ENCODE measurements around the gene EPHB2.

The EPHB2 gene

DNA sequence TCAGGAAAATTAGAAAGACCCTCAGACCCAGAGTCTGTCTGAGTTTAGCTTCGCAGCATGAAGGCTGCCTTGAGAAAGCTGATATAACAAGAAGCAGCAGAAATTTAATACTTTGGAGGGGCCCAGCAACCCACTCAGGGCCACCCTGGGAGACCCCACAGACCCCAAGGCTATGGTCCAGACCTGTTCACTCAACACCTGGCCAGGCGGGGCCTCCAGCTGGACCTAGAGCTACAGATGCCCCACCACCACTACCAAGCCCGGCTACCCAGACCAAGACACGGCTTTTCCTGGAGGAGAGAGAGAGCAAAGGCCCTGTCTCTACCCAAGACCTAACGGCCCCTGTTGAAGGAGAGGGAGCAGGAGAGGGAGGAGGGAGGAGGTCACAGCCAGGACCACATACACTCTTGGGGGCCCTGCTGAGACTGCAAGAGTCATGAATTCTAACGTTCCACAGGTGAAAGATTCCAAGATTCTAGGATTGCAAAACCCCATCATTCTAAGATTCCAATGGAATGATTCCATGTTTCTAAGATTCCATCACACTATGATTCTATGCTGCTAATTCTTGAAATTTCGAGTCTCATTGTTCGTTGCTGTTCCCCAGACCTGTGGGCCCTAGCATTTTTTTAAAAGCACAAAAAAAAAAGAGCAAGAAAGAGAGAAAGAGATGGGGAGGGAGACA is 208.8 kb downstream of the EPHB2 start:
- H3K9ac ChIP-seq (ENCODE audit: low read length): no peak overlapping the region
- no peak overlapping the region for H3K27ac ChIP-seq (ENCODE audit: low read depth, low read length)
- no peaks in the 10 kb centered on the region for H3K36me3 ChIP-seq (ENCODE audit: control insufficient read depth, insufficient read depth, low read length)
- H3K4me3 ChIP-seq (ENCODE audit: low read depth, low read length): no peak overlapping the region
- H3K27me3 ChIP-seq (ENCODE audit: control insufficient read depth, insufficient read depth, low read length): no peaks in the 10 kb centered on the region
- no peaks in the 10 kb centered on the region for H3K4me1 ChIP-seq (ENCODE audit: control insufficient read depth, insufficient read depth, low read length)
- no peaks in the 10 kb centered on the region for H3K9me3 ChIP-seq (ENCODE audit: control insufficient read depth, insufficient read depth, low read depth, low read length)

DNA sequence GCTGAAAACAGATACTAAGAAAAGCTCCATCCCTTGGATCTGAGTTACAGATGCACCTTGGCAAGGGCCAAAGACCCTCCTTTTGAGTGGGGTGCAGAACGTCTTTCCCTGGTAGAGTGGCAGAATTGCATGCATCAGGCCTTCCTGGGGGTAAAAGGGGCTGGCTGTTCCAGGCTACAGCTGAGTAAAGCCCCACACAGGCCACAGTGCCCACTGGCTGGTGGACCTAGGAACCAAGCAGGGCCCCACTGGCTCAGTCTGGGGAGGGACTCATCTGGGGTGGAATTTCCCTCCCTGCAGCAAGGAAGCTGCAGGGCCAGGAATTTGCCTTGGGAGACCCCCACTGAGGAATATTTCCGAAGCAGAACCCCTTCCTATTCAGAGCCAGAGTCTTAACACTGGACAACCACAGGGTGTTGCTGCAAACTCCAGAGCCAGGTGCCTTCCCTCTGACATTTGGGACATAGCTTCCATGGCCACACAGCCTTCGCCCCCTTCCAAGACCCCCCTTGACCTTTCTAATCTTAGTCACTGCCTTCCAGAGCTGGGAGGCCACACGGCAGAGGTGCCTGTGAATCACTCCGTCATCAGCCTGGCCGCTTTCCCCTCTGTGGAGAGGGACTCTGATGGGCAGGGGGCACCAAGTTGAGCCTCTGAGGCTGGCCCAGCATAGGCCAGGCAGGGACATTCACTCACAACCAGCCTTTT is 209.5 kb downstream of the EPHB2 start:
- H3K9me3 ChIP-seq (ENCODE audit: control insufficient read depth, insufficient read depth, low read depth, low read length): no peaks in the 10 kb centered on the region
- H3K4me1 ChIP-seq (ENCODE audit: control insufficient read depth, insufficient read depth, low read length): no peaks in the 10 kb centered on the region
- no peaks in the 10 kb centered on the region for H3K36me3 ChIP-seq (ENCODE audit: control insufficient read depth, insufficient read depth, low read length)
- no peak overlapping the region for H3K9ac ChIP-seq (ENCODE audit: low read length)
- no peak overlapping the region for H3K27ac ChIP-seq (ENCODE audit: low read depth, low read length)
- no peaks in the 10 kb centered on the region for H3K27me3 ChIP-seq (ENCODE audit: control insufficient read depth, insufficient read depth, low read length)
- H3K4me3 ChIP-seq (ENCODE audit: low read depth, low read length): no peak overlapping the region

DNA sequence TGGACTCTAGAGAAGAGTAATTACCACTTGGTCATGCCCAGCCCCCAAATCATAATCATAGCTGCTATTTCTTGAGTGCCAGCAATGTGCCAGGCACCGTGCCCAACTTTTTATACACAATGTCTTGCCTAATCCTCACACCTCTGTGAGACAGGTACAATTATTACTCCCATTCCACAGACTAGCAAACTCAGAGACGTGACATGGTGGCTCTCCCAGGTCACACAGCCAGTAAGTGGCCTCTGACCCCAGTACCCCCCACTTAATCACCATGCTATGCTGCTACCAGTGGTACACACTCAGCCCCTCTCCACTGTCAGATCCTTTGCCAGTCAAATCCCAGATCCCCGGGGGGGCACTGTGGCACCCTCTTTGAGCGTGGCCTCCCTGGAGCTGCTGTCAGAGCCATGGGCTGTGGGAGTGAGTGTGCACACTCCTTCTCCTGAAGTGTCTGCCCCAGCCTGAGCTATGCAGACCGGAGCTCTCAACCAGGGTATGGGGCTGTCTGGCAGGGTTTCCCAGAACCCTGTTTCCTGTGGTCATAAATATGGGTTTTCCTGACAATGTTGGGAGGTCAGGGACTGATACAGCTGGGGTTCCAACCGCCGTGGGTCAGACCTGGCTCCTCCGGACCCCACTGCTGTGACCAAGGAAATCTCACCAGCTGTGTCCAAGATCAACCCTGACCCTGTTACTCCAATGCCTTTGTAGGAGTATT is 210.3 kb downstream of the EPHB2 start:
- H3K36me3 ChIP-seq (ENCODE audit: control insufficient read depth, insufficient read depth, low read length): no peaks in the 10 kb centered on the region
- no peaks in the 10 kb centered on the region for H3K9me3 ChIP-seq (ENCODE audit: control insufficient read depth, insufficient read depth, low read depth, low read length)
- no peak overlapping the region for H3K27ac ChIP-seq (ENCODE audit: low read depth, low read length)
- no peaks in the 10 kb centered on the region for H3K27me3 ChIP-seq (ENCODE audit: control insufficient read depth, insufficient read depth, low read length)
- H3K4me3 ChIP-seq (ENCODE audit: low read depth, low read length): no peak overlapping the region
- no peak overlapping the region for H3K9ac ChIP-seq (ENCODE audit: low read length)
- H3K4me1 ChIP-seq (ENCODE audit: control insufficient read depth, insufficient read depth, low read length): no peaks in the 10 kb centered on the region

DNA sequence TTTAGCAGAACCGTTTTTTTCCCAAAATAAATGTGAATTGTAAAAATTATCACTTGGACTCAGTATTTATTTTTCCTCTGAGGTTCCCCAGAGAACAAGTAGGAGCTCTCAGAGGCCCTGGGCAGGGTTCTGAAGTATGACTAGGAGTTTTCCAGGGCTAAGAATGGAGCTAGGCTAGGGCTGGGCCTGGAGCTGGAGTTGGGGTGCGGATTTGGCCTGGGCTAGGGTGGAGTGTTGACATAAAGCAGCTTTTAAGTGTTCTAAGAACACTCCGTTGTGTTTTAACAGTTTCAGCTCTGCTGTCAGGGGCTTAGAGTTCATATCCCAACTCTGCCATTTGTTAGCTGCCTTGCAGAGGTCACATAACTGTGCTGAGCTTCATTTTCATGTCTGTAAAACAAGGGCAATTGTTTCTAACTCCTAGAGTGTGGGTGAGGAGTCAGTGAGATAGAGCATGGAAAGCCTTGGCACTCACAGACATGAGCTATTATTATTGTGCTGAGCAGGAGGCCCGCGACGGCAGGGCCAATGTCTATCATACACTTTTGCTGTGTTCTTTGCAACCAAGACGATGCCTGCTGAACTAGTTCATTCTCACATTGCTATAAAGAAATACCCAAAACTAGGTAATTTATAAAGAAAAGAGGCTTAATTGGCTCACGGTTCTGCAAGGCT is 210.9 kb downstream of the EPHB2 start:
- Histone ChIP-seq H3K9ac (ENCODE audit: low read length) (no peak overlapping the region), H3K4me1 (ENCODE audit: control insufficient read depth, insufficient read depth, low read length) (no peaks in the 10 kb centered on the region), H3K36me3 (ENCODE audit: control insufficient read depth, insufficient read depth, low read length) (no peaks in the 10 kb centered on the region), H3K9me3 (ENCODE audit: control insufficient read depth, insufficient read depth, low read depth, low read length) (no peaks in the 10 kb centered on the region), H3K27me3 (ENCODE audit: control insufficient read depth, insufficient read depth, low read length) (no peaks in the 10 kb centered on the region), H3K27ac (ENCODE audit: low read depth, low read length) (no peak overlapping the region), H3K4me3 (ENCODE audit: low read depth, low read length) (no peak overlapping the region)

DNA sequence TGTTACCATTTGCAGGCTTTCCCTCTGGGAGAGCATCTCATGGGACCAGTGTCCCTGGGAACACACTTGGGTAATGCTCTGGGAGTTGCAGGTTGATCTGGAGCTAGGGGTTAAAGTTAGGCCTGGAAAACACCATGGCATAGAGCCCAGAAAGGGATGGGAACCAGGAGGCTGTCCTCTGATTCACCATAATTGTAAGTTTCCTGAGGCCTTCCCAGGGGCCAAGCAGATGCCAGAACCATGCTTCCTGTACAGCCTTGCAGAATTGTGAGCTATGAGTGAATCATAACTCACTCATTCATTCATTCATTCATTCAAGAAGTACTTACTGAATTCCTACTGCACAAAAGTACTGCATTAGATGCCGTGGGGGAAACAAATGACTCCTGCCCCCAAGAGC is 212.0 kb downstream of the EPHB2 start:
- no peak overlapping the region for H3K4me3 ChIP-seq (ENCODE audit: low read depth, low read length)
- H3K9ac ChIP-seq (ENCODE audit: low read length): no peak overlapping the region
- no peaks in the 10 kb centered on the region for H3K9me3 ChIP-seq (ENCODE audit: control insufficient read depth, insufficient read depth, low read depth, low read length)
- no peaks in the 10 kb centered on the region for H3K27me3 ChIP-seq (ENCODE audit: control insufficient read depth, insufficient read depth, low read length)
- H3K36me3 ChIP-seq (ENCODE audit: control insufficient read depth, insufficient read depth, low read length): no peaks in the 10 kb centered on the region
- H3K27ac ChIP-seq (ENCODE audit: low read depth, low read length): no peak overlapping the region
- H3K4me1 ChIP-seq (ENCODE audit: control insufficient read depth, insufficient read depth, low read length): no peaks in the 10 kb centered on the region

DNA sequence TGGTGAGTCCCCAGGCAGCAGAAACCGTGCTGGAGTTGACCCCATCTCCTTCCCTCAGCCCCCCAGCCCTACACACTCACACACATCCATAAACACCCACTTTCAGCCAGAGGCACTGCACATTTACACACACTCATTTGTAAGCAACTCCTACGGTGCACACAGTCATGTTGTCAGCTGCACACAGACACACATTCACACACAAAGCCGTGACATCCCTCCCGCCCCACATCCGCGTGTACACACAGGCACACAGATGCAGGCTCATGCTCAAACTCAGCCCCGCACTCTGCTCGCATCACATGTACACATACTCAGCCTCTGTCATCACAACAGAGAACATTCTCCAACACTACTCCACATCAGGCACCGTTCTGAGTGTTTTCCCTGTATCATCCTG is 214.5 kb downstream of the EPHB2 start:
- Histone ChIP-seq H3K4me3 (ENCODE audit: low read depth, low read length) (no peak overlapping the region), H3K27ac (ENCODE audit: low read depth, low read length) (no peak overlapping the region), H3K9me3 (ENCODE audit: control insufficient read depth, insufficient read depth, low read depth, low read length) (no peaks in the 10 kb centered on the region), H3K9ac (ENCODE audit: low read length) (no peak overlapping the region), H3K36me3 (ENCODE audit: control insufficient read depth, insufficient read depth, low read length) (no peaks in the 10 kb centered on the region), H3K4me1 (ENCODE audit: control insufficient read depth, insufficient read depth, low read length) (no peaks in the 10 kb centered on the region), H3K27me3 (ENCODE audit: control insufficient read depth, insufficient read depth, low read length) (no peaks in the 10 kb centered on the region)

DNA sequence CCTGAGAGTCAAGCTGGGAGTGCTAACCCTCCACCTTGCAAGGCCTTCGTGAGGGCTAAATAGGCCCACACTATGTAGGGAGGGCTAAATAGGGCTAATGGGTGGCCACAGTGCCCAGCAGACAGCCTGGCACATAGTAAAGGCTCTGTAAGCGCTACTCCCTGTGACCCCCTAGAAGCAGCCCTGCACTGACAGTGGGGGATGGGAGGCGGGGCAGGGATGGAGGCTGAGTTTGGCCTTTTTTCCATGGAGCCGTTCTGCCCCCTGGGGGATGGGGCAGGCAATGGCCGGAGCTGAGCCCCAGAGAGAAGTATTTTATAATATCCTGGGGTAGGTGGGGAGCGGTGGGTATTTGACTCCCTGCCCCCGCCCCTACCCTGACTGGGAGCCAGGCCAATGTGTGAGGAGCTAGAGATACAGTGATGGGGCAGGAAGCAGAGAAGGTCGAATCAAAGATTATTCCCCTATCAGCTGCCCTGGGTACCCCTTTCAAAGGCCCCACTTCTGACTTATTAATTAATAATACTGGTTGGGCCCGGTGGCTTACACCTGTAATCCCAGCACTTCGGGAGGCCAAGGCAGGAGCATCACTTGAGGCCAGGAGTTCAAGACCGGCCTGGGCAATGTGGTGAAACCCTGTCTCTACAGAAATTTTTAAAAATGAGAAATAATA is 219.7 kb downstream of the EPHB2 start:
- Histone ChIP-seq H3K36me3 (ENCODE audit: control insufficient read depth, insufficient read depth, low read length) (no peaks in the 10 kb centered on the region), H3K27me3 (ENCODE audit: control insufficient read depth, insufficient read depth, low read length) (no peaks in the 10 kb centered on the region), H3K27ac (ENCODE audit: low read depth, low read length) (no peak overlapping the region)

DNA sequence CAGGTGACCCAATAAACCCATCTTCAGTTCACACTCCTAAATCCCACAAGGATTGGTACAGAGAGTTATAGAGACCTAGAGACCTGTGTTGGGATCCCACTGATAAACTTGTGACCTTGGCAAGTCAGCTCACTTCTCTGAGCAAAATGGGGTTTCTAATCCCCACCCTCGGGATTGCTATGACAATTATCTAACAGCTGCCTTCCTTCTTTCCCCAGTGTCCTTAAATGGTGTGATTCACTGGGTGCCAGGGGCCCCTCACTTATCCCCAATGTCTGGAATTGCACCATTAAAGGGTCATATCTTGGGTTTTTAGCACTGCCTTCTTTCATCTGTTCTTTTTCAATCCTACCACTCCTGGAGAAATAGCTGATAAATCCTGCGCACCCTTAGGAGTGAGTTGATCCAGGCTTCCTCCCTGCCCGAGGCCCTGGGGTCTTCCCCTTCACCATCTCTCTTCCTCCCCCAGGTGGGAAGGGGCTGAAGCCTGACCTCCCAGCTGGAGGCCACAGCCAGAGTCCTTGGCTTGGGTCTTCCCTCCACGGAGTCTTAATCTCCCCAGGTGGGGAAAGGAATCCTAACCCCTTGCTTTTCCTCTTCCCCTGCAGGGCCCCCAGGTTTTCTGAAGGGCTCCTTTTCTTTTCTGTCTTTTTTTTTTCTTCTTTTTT is 222.3 kb downstream of the EPHB2 start:
- H3K9ac ChIP-seq (ENCODE audit: low read length): no peak overlapping the region
- no peaks in the 10 kb centered on the region for H3K36me3 ChIP-seq (ENCODE audit: control insufficient read depth, insufficient read depth, low read length)
- H3K27ac ChIP-seq (ENCODE audit: low read depth, low read length): no peak overlapping the region
- H3K9me3 ChIP-seq (ENCODE audit: control insufficient read depth, insufficient read depth, low read depth, low read length): peaks cover 22% of the 10 kb centered on the region
- no peaks in the 10 kb centered on the region for H3K4me1 ChIP-seq (ENCODE audit: control insufficient read depth, insufficient read depth, low read length)
- no peaks in the 10 kb centered on the region for H3K27me3 ChIP-seq (ENCODE audit: control insufficient read depth, insufficient read depth, low read length)
- H3K4me3 ChIP-seq (ENCODE audit: low read depth, low read length): no peak overlapping the region

More for the DNA sequence above, 219.7 kb downstream of the EPHB2 start:
- Histone ChIP-seq H3K4me3 (ENCODE audit: low read depth, low read length) (no peak overlapping the region), H3K9me3 (ENCODE audit: control insufficient read depth, insufficient read depth, low read depth, low read length) (peaks cover 9% of the 10 kb centered on the region), H3K4me1 (ENCODE audit: control insufficient read depth, insufficient read depth, low read length) (no peaks in the 10 kb centered on the region), H3K9ac (ENCODE audit: low read length) (no peak overlapping the region)

DNA sequence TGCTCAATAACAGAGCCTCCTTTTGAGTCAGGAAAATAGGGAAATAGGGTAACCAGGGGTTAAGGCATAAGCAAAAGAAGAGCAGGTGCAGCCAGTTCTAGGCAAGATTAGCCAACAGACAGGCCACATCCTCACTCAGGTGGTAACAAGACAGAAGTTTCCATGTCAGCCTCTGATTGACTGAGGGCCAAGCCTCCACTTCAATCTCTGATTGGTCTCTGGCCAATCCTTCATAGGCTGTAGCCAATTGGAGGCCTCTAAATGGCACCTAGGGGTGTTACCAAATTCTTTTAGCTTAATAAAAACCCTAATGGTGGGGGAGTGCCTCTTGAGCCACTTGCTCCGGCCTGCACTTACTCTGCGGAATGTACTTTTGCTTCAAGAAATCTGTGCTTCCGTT is 224.8 kb downstream of the EPHB2 start:
- no peaks in the 10 kb centered on the region for H3K27me3 ChIP-seq (ENCODE audit: control insufficient read depth, insufficient read depth, low read length)

DNA sequence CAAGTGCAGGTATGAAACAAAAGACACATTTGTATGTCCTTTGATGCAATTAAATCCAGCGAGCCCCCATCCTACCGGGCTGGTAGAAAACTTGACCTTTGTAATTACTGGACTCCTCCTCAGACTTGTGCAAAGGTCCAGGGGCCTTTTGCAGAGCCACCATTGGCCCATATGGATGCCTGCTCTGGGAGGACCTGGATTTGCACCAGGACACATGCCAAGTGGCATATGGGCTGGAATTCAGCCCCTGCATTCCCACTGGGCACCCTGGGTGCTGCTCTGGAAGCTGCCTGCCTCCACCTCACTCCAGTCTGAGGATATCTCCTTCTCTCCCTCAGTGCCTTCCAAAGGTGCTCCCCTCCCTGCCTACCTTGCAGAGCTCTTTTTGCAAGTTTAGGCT is 226.0 kb downstream of the EPHB2 start:
- H3K27ac ChIP-seq (ENCODE audit: low read depth, low read length): no peak overlapping the region
- no peak overlapping the region for H3K9ac ChIP-seq (ENCODE audit: low read length)
- peaks cover 35% of the 10 kb centered on the region for H3K9me3 ChIP-seq (ENCODE audit: control insufficient read depth, insufficient read depth, low read depth, low read length)
- no peaks in the 10 kb centered on the region for H3K27me3 ChIP-seq (ENCODE audit: control insufficient read depth, insufficient read depth, low read length)
- no peak overlapping the region for H3K4me3 ChIP-seq (ENCODE audit: low read depth, low read length)
- no peaks in the 10 kb centered on the region for H3K36me3 ChIP-seq (ENCODE audit: control insufficient read depth, insufficient read depth, low read length)
- H3K4me1 ChIP-seq (ENCODE audit: control insufficient read depth, insufficient read depth, low read length): no peaks in the 10 kb centered on the region

More for the DNA sequence above, 224.8 kb downstream of the EPHB2 start:
- Histone ChIP-seq H3K27ac (ENCODE audit: low read depth, low read length) (no peak overlapping the region), H3K4me3 (ENCODE audit: low read depth, low read length) (no peak overlapping the region), H3K36me3 (ENCODE audit: control insufficient read depth, insufficient read depth, low read length) (no peaks in the 10 kb centered on the region), H3K4me1 (ENCODE audit: control insufficient read depth, insufficient read depth, low read length) (no peaks in the 10 kb centered on the region), H3K9ac (ENCODE audit: low read length) (no peak overlapping the region), H3K9me3 (ENCODE audit: control insufficient read depth, insufficient read depth, low read depth, low read length) (peaks cover 26% of the 10 kb centered on the region)
